OCI-LY1 (cell line): Measurements from ENCODE around the gene NFAM1.

ENCODE experiments used
- H2AFZ ChIP-seq: fragments of 200-600 bp; sonication (generic), shearing (Covaris generic); 2 replicates; pipeline ENCODE4 v1.6.0; 2014; ENCODE audit warnings: antibody characterized with exemption, mild to moderate bottlenecking, low read length
- H3F3A ChIP-seq: fragments of 200-600 bp; sonication (generic), shearing (Covaris generic); 2 replicates; pipeline ENCODE4 v1.6.0; 2014; ENCODE audit warnings: mild to moderate bottlenecking, antibody characterized with exemption, low read length, moderate library complexity; ENCODE audit not compliant: insufficient read depth
- H3K27ac ChIP-seq: fragments of 200-600 bp; sonication (generic); 2 replicates; pipeline ENCODE4 v1.5.1; 2014; ENCODE audit warnings: low read length, mixed run types, mild to moderate bottlenecking, low read depth; ENCODE audit not compliant: poor library complexity, severe bottlenecking
- H3K27me3 ChIP-seq: fragments of 200-600 bp; sonication (generic); 2 replicates; pipeline ENCODE4 v1.6.0; 2014; ENCODE audit warnings: antibody characterized with exemption, mild to moderate bottlenecking, low read length, moderate library complexity; ENCODE audit not compliant: insufficient read depth
- H3K36me3 ChIP-seq: fragments of 200-600 bp; sonication (generic); 2 replicates; pipeline ENCODE4 v1.6.1; 2014; ENCODE audit warnings: mild to moderate bottlenecking, antibody characterized with exemption, low read length, moderate library complexity, mixed read lengths; ENCODE audit not compliant: insufficient read depth
- H3K4me1 ChIP-seq: fragments of 200-600 bp; sonication (generic); 2 replicates; pipeline ENCODE4 v1.5.1; 2014; ENCODE audit warnings: mild to moderate bottlenecking, low read length, moderate library complexity; ENCODE audit not compliant: insufficient read depth, severe bottlenecking
- H3K4me2 ChIP-seq: fragments of 200-600 bp; sonication (generic), shearing (Covaris generic); 2 replicates; pipeline ENCODE4 v1.6.1; 2014; ENCODE audit warnings: low read length
- H3K4me3 ChIP-seq: fragments of 200-600 bp; sonication (generic); 2 replicates; pipeline ENCODE4 v1.5.1; 2014; ENCODE audit warnings: low read length, low read depth, mild to moderate bottlenecking, mixed read lengths; ENCODE audit not compliant: poor library complexity, severe bottlenecking
- H3K79me2 ChIP-seq: fragments of 200-600 bp; shearing (Covaris generic); 2 replicates; pipeline ENCODE4 v1.6.1; 2016; ENCODE audit warnings: mixed run types, low read length, mixed read lengths; ENCODE audit not compliant: insufficient read depth
- H3K9ac ChIP-seq: fragments of 200-600 bp; sonication (generic), shearing (Covaris generic); 2 replicates; pipeline ENCODE4 v1.6.1; 2014; ENCODE audit warnings: mild to moderate bottlenecking, low read length, mixed read lengths
- H3K9me2 ChIP-seq: fragments of 200-600 bp; sonication (generic), shearing (Covaris generic); 2 replicates; pipeline ENCODE4 v1.6.1; 2014; ENCODE audit warnings: low read depth, mild to moderate bottlenecking, low read length, mixed read lengths
- H3K9me3 ChIP-seq: fragments of 200-600 bp; shearing (Covaris generic); 2 replicates; pipeline ENCODE4 v1.6.1; 2014; ENCODE audit warnings: low read length, mixed read lengths
- H4K20me1 ChIP-seq: fragments of 200-600 bp; sonication (generic), shearing (Covaris generic); 2 replicates; pipeline ENCODE4 v1.6.0; 2016; ENCODE audit warnings: mild to moderate bottlenecking, low read length; ENCODE audit not compliant: insufficient read depth
- CTCF ChIP-seq: fragments of 200-600 bp; sonication (generic), shearing (Covaris generic); IDR thresholded peaks from 2 replicates; pipeline ENCODE4 v1.5.1; 2017; ENCODE audit warnings: mild to moderate bottlenecking, antibody characterized with exemption, low read length, moderate library complexity, mixed read lengths
- EZH2 ChIP-seq: fragments of 200-600 bp; sonication (generic), shearing (Covaris generic); IDR thresholded peaks from 2 replicates; pipeline ENCODE4 v1.8.0; 2017; ENCODE audit warnings: borderline replicate concordance, mixed run types, mild to moderate bottlenecking, antibody characterized with exemption, low read length, moderate library complexity, mixed read lengths

Gene NFAM1

GRCh38 chr22:42431401-42432019, 693 bp downstream of the NFAM1 start:
- Histone ChIP-seq H3K9me2 (no peaks in the 10 kb centered on the region), H3K9ac (no peak overlapping the region), H3K4me3 (no peak overlapping the region), H3K36me3 (no peaks in the 10 kb centered on the region), H4K20me1 (no peaks in the 10 kb centered on the region), H3K27ac (no peak overlapping the region), H3F3A (no peaks in the 10 kb centered on the region), H3K4me2 (no peak overlapping the region), H3K27me3 (peaks cover 7% of the 10 kb centered on the region; the same call in 1 of the 2 replicates), H3K79me2 (no peaks in the 10 kb centered on the region), H3K9me3 (no peaks in the 10 kb centered on the region), H3K4me1 (no peaks in the 10 kb centered on the region), H2AFZ (no peak overlapping the region)
- TF ChIP-seq EZH2: no peak
- TF ChIP-seq CTCF: no peak

DNA sequence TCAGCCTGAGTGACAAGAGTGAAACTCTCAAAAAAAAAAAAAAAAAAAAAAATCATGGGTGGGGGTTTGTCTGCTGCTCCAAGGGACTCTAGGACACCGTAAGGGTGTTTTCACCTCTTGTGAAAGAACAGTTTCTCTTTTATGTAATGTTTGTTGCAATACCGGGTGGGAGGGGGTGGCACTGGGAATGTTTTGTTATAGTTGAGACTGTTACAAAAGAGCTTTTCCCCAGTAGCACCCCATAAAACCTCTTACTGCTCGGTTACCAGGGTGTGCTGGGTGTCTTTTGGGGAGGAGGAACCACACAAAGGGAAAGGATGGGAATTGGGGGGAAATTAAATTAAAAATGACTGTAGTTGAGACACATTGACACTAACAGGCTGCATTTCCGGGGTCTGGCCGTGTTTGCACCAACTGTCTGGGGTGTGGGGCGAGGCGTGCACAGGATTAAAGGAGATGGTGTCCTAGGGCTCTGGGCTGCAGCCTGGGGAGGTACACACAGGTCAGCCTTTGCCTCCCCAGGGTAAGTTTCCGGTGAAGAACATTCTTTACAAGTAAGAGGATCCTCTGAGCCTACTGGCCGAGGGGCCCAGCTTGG, 1.6 kb downstream of the NFAM1 start:
- Histone ChIP-seq H3K27me3 (0 out of 2 replicates have a peak, but pooled peaks cover 4% of the 10 kb centered on the region), H3K4me2 (no peak overlapping the region)

GRCh38 chr22:42428760-42429159, 3.4 kb downstream of the NFAM1 start:
- Histone ChIP-seq H3K4me1 (no peaks in the 10 kb centered on the region), H3K36me3 (no peaks in the 10 kb centered on the region), H3K4me2 (no peak overlapping the region), H3K27ac (no peak overlapping the region), H3K9me3 (no peaks in the 10 kb centered on the region), H3K4me3 (no peak overlapping the region), H3K79me2 (no peaks in the 10 kb centered on the region), H3K9ac (no peak overlapping the region), H2AFZ (no peak overlapping the region), H3F3A (no peaks in the 10 kb centered on the region), H3K27me3 (0 out of 2 replicates have a peak, but pooled peaks cover 4% of the 10 kb centered on the region), H3K9me2 (no peaks in the 10 kb centered on the region), H4K20me1 (no peaks in the 10 kb centered on the region)
- no peak for TF ChIP-seq CTCF
- TF ChIP-seq EZH2: no peak

More for the DNA sequence above, 1.6 kb downstream of the NFAM1 start:
- Histone ChIP-seq H3K4me3 (no peak overlapping the region), H2AFZ (no peak overlapping the region), H4K20me1 (no peaks in the 10 kb centered on the region), H3K9me3 (no peaks in the 10 kb centered on the region), H3F3A (no peaks in the 10 kb centered on the region), H3K27ac (no peak overlapping the region), H3K9ac (no peak overlapping the region), H3K36me3 (no peaks in the 10 kb centered on the region), H3K4me1 (no peaks in the 10 kb centered on the region), H3K79me2 (no peaks in the 10 kb centered on the region), H3K9me2 (no peaks in the 10 kb centered on the region)
- no peak for TF ChIP-seq CTCF
